Mesodermal cell (in vitro differentiated cells): Measurements from ENCODE around the gene COL4A1.

Experiments used
- H3K27ac ChIP-seq: 2 replicates; pipeline ENCODE4 v1.7.0; 2013; ENCODE audit warnings: mild to moderate bottlenecking, low read depth, low read length, moderate library complexity; ENCODE audit not compliant: severe bottlenecking
- H3K36me3 ChIP-seq: 2 replicates; pipeline ENCODE4 v1.7.1; 2013; ENCODE audit warnings: mild to moderate bottlenecking, low read length, moderate library complexity; ENCODE audit not compliant: control insufficient read depth, insufficient read depth
- H3K4me1 ChIP-seq: one replicate; pipeline ENCODE4 v1.7.1; 2013; ENCODE audit warnings: mild to moderate bottlenecking, low read length; ENCODE audit not compliant: insufficient read depth, control insufficient read depth, poor library complexity, severe bottlenecking
- H3K4me3 ChIP-seq: 2 replicates; pipeline ENCODE4 v1.7.0; 2013; ENCODE audit warnings: low read length, control low read depth, mild to moderate bottlenecking; ENCODE audit not compliant: insufficient read depth, poor library complexity, severe bottlenecking; ENCODE audit errors: extremely low read depth
- H3K9me3 ChIP-seq: 2 replicates; pipeline ENCODE4 v1.7.1; 2013; ENCODE audit warnings: mild to moderate bottlenecking, low read length, moderate library complexity; ENCODE audit not compliant: control insufficient read depth
- WGBS, 2 experiments: methylation state at CpG; one replicate each; pipeline ENCODE4 v1.1.5; 2013; ENCODE audit warnings: missing lambda C conversion rate in 2 of 2; ENCODE audit not compliant: insufficient coverage in 2 of 2; 5-methylcytosine and 5-hydroxymethylcytosine counted together

The COL4A1 gene

DNA sequence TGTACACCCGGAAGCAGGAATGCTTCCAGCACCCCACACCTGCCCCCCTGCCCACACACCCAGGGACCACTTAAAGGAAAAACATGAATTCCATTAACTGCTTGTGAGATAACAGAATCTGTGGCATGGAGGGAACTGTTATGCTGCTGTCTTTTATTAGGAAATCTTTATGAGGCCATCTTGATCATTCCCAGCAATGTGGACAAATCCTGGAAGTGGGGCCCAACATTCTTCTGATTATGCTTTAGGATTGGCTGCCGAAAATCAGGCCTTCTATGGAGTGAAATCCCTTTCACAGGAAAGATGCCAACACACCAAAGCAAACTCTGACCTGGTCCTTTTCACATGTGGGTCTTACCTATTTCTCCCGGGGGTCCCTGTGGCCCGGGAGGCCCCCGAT lies 114.5 kb downstream of the COL4A1 start:
- H3K36me3 ChIP-seq, result peaks cover 98% of the 10 kb centered on the region
- H3K4me1 ChIP-seq, result peaks cover 4% of the 10 kb centered on the region
- H3K27ac ChIP-seq, result no peak overlapping the region
- no peak overlapping the region for H3K4me3 ChIP-seq
- 93 to 100% methylated on average over 1 to 5 of the region's 5 CpGs for WGBS, 2 experiments
- H3K9me3 ChIP-seq, result no peaks in the 10 kb centered on the region

DNA sequence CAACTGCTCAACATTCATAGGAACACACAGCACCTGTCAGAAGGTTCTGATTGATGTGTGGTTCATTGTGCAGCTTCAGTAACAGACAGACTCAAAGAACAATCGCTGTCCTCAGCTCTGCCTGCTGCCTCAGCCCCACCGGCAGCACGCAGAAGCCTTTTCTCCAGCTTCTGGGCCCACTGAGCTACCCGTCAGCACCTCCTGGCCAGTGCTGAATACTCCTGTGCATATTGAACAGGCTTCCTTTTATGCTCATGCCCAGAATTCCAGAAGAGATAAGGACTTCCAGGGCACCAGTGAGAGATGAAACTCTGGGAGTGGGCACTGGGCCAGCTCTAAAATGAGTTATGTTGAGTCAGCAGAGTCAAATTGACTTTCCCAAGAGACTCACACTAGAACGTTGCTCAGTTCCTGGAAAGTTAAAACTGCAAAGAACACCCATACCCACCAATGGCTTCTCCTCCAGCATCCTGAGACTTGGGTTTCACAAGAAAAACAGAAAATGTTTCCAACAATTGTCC lies 119.3 kb downstream of the COL4A1 start:
- peak overlapping the region; percentile 24 for H3K27ac ChIP-seq
- peaks cover 97% of the 10 kb centered on the region for H3K36me3 ChIP-seq
- 74 to 83% methylated on average over 5 of the region's 5 CpGs for WGBS, 2 experiments
- H3K4me3 ChIP-seq, result no peak overlapping the region
- H3K9me3 ChIP-seq, result no peaks in the 10 kb centered on the region
- H3K4me1 ChIP-seq, result peaks cover 12% of the 10 kb centered on the region

DNA sequence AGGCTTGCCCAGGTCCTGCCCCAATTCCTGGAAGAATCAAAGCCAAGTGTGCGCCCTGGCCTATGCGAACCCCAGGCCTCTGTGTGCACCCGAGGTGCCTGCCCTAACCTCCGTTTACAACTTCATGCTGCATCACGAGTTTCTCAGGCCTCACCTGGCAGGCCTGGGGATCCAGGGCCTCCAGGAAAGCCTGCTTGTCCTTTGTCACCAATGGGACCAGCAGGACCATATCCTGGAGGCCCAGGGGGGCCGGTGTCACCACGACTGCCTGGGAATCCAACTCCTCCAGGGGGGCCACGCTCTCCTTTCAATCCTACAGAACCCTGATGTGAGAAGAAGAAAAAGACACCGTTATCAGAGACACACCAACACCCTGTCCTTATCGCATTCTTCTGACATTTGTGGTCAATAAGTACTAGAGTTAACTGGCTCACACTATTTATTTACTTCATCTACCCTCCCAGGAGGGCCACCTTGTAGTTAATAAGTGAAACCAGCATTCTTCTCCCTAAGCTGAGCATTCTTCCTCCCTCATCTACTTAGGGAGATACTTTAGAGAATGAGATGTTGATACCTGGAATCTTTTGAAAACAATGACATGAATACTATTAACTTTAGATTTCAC lies 120.6 kb downstream of the COL4A1 start:
- no peak overlapping the region for H3K27ac ChIP-seq
- H3K9me3 ChIP-seq, result no peaks in the 10 kb centered on the region
- peaks cover 97% of the 10 kb centered on the region for H3K36me3 ChIP-seq
- no peak overlapping the region for H3K4me3 ChIP-seq
- H3K4me1 ChIP-seq, result peaks cover 12% of the 10 kb centered on the region
- WGBS, 2 experiments, result 93 to 95% methylated on average over 5 to 7 of the region's 10 CpGs

DNA sequence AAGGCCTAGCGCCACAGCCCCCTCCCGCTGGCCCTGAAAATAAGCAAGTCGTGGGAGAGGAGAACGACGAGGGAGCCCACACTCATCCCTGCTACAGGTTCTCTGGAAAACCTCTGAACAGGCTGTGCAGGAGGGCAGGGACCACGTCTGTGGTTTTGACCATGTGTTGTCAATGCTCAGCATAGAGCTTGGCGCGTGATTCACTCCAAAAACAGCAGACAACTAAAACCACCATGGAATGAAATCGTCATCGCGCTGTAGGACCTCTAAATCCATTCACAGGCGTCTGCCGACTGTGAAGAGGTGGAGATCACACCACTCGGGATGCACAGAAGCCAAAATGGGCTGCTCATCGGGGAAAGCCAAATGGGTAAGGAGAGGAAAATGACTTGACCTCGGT lies 121.3 kb downstream of the COL4A1 start:
- no peaks in the 10 kb centered on the region for H3K9me3 ChIP-seq
- peaks cover 97% of the 10 kb centered on the region for H3K36me3 ChIP-seq
- 91 to 92% methylated on average over 13 to 16 of the region's 16 CpGs for WGBS, 2 experiments
- H3K27ac ChIP-seq, result no peak overlapping the region
- no peak overlapping the region for H3K4me3 ChIP-seq
- peaks cover 12% of the 10 kb centered on the region for H3K4me1 ChIP-seq

DNA sequence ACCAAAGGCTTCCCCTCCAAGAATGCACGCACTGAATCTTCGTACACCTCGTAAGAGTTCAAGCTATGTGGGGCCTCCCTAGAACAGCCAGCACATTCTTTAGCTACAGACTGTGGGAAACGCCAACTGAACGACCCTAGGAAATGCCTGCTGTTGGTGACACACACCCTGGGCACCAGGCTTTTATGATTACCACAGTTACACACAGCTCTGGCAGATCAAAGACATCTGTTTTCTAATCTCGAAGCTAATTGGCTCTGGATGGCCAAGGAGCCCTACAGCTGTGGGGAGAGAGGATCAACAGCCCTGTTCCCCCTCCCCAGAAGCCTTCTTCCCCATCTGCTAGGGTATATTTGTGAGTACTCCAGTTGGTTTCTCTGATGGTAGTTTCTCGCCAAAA lies 123.0 kb downstream of the COL4A1 start:
- Histone ChIP-seq H3K27ac (peak overlapping the region; percentile 75), H3K36me3 (peaks cover 97% of the 10 kb centered on the region), H3K4me3 (no peak overlapping the region), H3K4me1 (peaks cover 12% of the 10 kb centered on the region), H3K9me3 (no peaks in the 10 kb centered on the region)
- 88 to 94% methylated on average over 3 to 6 of the region's 7 CpGs for WGBS, 2 experiments

DNA sequence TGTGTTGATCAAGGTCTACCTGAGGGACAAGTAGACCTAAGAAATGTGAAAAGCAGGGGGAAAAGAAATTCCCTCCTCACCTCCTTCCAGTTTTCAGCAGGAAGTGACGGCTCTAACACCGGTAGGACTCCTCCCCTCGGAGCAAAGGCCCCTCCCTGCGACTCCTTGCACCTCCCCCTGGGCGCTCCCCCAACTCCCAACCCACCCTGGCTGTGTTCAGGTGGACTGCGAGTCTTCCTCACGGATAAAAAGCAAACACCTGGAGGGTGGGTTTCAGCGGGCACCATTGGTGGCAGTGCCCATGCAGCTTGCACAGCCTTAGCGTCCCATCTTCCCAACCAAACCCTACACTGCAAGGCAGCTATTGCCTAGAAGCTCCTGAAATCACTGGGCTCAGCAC lies 124.5 kb downstream of the COL4A1 start:
- Histone ChIP-seq H3K27ac (no peak overlapping the region), H3K9me3 (no peaks in the 10 kb centered on the region), H3K4me1 (peaks cover 8% of the 10 kb centered on the region), H3K4me3 (no peak overlapping the region), H3K36me3 (peaks cover 97% of the 10 kb centered on the region)
- WGBS, 2 experiments, result 95 to 100% methylated on average over 1 to 8 of the region's 9 CpGs

DNA sequence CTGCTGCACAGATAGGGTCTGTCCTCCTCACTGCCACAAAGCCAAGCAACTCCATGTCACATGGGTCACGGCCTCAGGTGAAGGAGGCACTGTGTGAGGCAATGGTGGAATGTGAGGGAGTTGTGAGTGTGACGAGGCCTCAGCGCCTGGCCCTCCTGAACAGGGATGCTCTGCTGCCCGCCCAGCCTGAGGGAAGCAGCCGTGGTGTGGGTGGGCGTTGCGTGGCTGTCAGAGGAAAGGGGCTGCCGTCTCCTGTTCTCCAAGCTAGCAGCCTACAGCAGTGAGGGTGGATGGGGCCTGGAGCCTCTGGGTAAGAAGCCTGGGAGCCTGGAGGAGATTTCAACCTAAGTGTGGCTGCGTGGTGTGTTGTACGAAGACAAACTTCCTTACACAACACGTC lies 125.0 kb downstream of the COL4A1 start:
- H3K4me1 ChIP-seq, result peaks cover 7% of the 10 kb centered on the region
- WGBS, 2 experiments, result 92 to 93% methylated on average over 5 to 10 of the region's 11 CpGs
- H3K9me3 ChIP-seq, result no peaks in the 10 kb centered on the region
- no peak overlapping the region for H3K4me3 ChIP-seq
- peaks cover 97% of the 10 kb centered on the region for H3K36me3 ChIP-seq
- H3K27ac ChIP-seq, result no peak overlapping the region

DNA sequence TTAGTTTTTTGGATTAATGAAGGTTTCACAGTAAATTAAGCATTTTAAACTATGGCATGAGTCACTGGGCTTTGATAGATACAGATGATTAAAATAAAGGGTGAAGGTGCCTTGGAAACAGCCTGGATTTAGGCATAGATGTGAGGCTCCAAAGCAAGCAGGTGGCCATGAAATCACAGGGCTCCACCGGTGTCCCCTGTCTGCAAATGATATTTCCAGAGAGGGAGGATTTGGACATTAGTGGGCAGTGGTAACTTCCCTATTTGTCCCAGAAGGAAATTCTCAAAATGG lies 127.2 kb downstream of the COL4A1 start:
- peaks cover 99% of the 10 kb centered on the region for H3K36me3 ChIP-seq
- no peaks in the 10 kb centered on the region for H3K9me3 ChIP-seq

DNA sequence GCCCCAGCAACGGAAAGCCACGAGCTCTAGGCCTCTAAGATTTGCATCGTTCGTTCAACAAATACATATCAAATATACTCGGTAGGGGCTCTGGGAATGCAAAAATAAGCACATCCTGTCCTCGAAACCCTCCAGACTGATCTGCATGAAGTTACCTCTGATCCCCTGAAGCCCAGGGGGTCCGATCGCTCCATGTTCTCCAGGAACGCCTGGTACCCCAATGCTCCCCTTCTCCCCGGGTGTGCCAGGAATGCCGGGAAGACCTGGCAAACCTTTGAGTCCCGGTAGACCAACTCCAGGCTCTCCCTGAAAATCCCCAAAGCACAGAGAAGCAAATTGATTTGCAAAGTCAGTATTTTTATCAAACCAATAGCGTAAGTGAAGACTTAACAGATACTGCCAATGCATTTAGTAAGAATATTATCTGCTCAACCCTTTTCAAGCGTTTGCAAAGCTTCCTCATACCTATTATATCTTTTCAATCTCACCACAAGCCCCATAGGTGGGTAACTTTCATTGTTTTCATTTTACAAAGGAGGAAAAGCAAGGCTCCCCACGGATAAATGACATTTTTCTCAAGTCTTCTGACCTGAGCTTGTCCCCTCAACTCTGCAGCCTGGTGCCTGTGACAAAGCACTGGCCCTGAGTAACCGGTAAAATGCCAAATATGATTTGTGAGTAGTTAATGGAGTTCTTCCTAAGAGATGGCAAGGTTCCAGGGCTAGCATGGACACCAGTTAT lies 127.7 kb downstream of the COL4A1 start:
- H3K4me3 ChIP-seq, result no peak overlapping the region
- no peak overlapping the region for H3K27ac ChIP-seq
- WGBS, 2 experiments, result 92 to 93% methylated on average over 12 to 16 of the region's 16 CpGs
- H3K9me3 ChIP-seq, result no peaks in the 10 kb centered on the region
- H3K36me3 ChIP-seq, result peaks cover 99% of the 10 kb centered on the region
- H3K4me1 ChIP-seq, result peaks cover 7% of the 10 kb centered on the region

More for the DNA sequence above, 127.2 kb downstream of the COL4A1 start:
- Histone ChIP-seq H3K4me3 (no peak overlapping the region), H3K4me1 (peaks cover 7% of the 10 kb centered on the region), H3K27ac (no peak overlapping the region)
- WGBS, 2 experiments, result 80% methylated on average over 1 of the region's 1 CpG; no CpG with 5 or more reads in 1 of the 2 experiments

DNA sequence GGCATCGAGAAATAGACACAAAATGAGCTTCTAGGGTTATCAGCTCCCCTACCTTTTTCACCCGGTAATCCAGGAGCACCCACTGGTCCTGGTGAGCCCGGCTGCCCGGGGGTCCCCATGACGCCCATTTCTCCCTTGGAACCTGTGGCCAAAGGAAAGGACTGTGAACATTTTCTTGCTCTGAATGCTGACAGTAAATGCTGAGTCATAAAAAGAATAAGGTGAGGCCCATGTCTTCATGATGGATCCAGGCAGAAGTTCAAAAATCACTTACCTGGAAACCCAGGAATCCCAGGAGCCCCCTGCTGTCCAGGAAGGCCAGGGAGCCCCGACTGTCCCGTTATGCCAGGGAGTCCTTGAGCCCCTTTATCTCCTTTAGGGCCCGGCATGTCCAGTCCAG lies 129.2 kb downstream of the COL4A1 start:
- H3K4me3 ChIP-seq, result no peak overlapping the region
- H3K27ac ChIP-seq, result no peak overlapping the region
- no peaks in the 10 kb centered on the region for H3K9me3 ChIP-seq
- peaks cover 99% of the 10 kb centered on the region for H3K36me3 ChIP-seq
- peaks cover 3% of the 10 kb centered on the region for H3K4me1 ChIP-seq
- WGBS, 2 experiments, result 88 to 98% methylated on average over 7 of the region's 8 CpGs

DNA sequence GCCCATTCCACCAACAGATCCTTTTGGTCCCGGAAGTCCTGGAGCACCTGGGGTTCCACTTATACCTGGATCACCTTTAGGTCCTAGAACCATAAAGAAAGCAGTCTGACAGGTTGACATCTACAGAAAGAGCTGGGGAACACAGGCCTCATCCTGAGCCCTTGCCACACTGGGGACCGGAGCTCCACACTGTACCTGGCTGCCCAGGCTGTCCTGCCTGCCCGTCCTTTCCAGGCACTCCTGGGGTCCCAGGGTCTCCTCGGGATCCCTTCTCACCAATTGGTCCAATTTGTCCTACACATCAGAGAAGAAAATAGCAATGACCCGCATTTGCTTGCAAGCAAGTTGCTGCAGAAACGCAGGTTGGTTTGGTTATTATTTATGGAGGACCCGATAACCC lies 130.5 kb downstream of the COL4A1 start:
- Histone ChIP-seq H3K36me3 (peaks cover 99% of the 10 kb centered on the region), H3K27ac (no peak overlapping the region), H3K4me1 (peaks cover 4% of the 10 kb centered on the region), H3K9me3 (no peaks in the 10 kb centered on the region), H3K4me3 (no peak overlapping the region)
- 96 to 98% methylated on average over 5 to 7 of the region's 7 CpGs for WGBS, 2 experiments
